Measurements from ENCODE around the gene NEIL1.

Gene NEIL1

GRCh38 chr15:75356517-75356916, 9.7 kb downstream of the NEIL1 start:
- no peak for DNase-seq (ENCODE audit: low spot score)

GRCh38 chr15:75357976-75358673, 11.3 kb downstream of the NEIL1 start:
- DNase-seq (ENCODE audit: low spot score) = no peak

- DNase-seq (ENCODE audit: low spot score) = no peak
Observed at GRCh38 chr15:75358771-75359536, 12.1 kb downstream of the NEIL1 start.

- no peak for DNase-seq (ENCODE audit: low spot score)
Observed at GRCh38 chr15:75359537-75360250, 12.9 kb downstream of the NEIL1 start.

GRCh38 chr15:75360391-75360790, 13.6 kb downstream of the NEIL1 start:
- DNase-seq (ENCODE audit: low spot score) = no peak

- DNase-seq (ENCODE audit: low spot score) = no peak
Observed at GRCh38 chr15:75360856-75361255, 14.0 kb downstream of the NEIL1 start.

GRCh38 chr15:75361361-75361988, 14.6 kb downstream of the NEIL1 start:
- DNase-seq (ENCODE audit: low spot score) = no peak

DNA sequence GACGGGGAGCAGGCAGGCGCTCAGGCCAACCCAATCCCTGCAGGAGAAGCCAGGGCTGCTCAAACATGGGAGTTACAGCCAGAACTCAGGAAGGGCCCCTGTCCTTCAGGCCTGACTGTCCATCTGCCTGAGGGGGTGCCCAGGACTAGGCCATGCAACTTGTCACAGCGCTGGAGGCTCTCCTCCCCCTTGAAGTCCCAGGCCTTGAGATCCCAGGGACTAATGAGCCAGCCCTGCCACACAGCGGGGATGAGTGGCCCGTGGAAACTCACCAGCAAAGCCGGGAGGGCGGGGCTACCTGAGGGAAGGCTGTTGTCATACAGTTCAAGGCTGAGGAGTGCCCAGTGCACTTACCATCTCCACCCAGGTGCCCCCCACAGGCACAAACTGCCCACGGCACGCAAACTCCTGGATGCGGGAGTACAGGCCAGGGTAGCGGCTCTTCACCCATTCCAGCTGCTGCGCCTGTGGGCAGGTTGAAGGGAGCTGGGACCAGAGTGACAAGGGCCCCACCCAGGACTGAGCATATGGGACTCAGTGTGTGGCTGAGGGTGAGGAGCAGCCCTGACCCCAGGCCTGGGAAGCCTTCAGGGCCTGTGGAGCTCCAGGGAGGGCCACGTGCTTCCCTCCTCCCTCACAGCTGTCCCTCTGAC, 15.3 kb downstream of the NEIL1 start:
- DNase-seq (ENCODE audit: low spot score) = no peak

DNA sequence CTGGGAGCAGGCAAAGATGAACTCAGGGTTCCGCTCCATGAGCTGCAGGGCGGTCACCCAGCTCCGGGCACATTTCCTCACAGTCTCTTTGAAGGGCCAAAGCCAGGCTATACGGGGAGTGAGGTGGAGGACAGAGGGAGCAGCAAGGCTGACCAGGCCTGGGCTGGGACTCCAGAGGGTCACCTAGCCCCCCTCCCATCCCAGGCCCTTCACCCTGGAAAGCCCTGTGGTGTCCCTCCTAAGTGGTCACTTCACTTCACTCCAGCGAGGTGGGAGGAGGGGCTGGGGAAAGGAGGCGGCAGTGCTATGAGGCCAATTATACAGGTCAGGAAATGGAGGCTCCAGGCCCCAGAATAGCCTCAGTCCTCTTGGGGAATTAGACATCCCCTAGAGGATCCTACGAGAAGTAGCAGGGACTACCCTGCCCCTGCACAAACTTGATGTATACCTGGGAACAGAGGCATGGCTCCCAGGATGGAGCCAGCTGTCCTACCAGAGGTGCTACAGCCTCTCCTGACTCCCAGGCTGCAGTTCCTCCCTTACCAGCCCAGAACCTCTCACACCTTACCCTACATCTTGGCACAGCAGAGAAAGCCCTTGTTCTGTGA, 15.9 kb downstream of the NEIL1 start:
- no peak for DNase-seq (ENCODE audit: low spot score)

GRCh38 chr15:75363786-75364185, 16.9 kb downstream of the NEIL1 start:
- no peak for DNase-seq (ENCODE audit: low spot score)

DNA sequence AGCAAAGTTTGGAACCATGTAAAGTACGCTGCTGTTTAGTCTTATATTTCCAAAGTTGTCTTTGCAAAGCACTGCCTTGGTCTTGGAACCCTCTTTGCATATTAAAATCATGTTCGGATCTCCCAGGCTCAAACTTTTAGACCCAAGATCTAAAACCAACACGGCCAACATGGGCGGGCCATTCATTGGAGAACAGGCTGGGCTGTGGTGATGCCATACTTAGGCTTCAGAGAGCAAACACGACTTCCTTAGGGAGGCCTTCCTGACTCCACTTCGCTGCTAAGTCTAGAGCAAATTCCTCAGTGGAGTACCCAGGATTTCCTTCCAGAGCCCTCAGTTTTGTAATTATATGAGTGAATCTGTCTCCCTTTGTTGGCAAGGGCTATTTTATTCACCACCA, 18.0 kb downstream of the NEIL1 start:
- no peak for DNase-seq (ENCODE audit: low spot score)

- peak; percentile 38 for DNase-seq (ENCODE audit: low spot score)
Observed at GRCh38 chr15:75366163-75366562, 19.3 kb downstream of the NEIL1 start.

GRCh38 chr15:75367006-75367405, 20.2 kb downstream of the NEIL1 start:
- DNase-seq (ENCODE audit: low spot score) = no peak

- DNase-seq (ENCODE audit: low spot score) = no peak
Observed at GRCh38 chr15:75367406-75367912, 20.6 kb downstream of the NEIL1 start.

GRCh38 chr15:75367913-75368688, 21.3 kb downstream of the NEIL1 start, which contains the start of gene MAN2C1:
TSS of gene MAN2C1 (minus strand) at chr15:75368607. CDS start at chr15:75368583, 24 bp downstream.
- DNase-seq (ENCODE audit: low spot score) = peak; percentile 99

DNA sequence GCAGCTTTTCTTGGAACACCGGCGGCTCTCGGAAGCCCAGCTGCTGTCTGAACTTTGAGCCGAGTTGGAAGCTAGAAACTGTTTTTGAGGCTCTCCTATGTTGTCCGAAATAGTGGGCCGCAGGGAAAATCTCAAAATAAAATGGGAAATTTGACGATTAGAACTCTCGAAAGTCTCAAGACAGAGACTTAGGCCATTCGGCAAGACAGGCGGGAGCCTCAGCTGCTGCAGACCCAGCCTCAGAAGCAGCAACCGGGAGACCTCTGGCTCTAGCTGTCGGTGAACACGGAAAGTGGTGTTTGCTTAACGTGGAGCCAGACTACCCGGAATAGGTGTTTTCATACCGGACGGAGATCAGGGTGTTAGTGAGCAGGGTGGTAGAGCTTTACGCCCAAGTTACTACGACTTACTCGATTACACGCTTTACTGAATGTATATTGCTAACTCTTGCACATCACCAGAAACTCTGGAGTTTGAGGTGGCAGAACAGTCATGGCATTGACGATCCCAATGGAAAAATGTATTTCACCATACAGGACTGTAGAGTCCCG, 21.9 kb downstream of the NEIL1 start:
- DNase-seq (ENCODE audit: low spot score) = no peak

GRCh38 chr15:75369897-75370581, 23.2 kb downstream of the NEIL1 start:
- no peak for DNase-seq (ENCODE audit: low spot score)

GRCh38 chr15:75371486-75371885, 24.6 kb downstream of the NEIL1 start:
- DNase-seq (ENCODE audit: low spot score) = no peak

- no peak for DNase-seq (ENCODE audit: low spot score)
Observed at GRCh38 chr15:75371901-75372688, 25.3 kb downstream of the NEIL1 start.
